K562 (cell line): ENCODE data around the gene FKBP2. TPM values are rescaled to one million over a fixed set of nuclear protein-coding genes. Genes with fewer than 3 reads are reported as not detected.

Experiments
- ATAC-seq: fragments of 200-7000 bp; cut with Tn5 transposase; 3 replicates; pipeline ENCODE4 v1.9.1; 2020; ENCODE audit warnings: moderate library complexity
- BruUV-seq: library from RNA; stranded (reverse); fragments of 400-500 nt; replicated peaks from 2 replicates; lab custom pipeline; 2021; lab: Mats Ljungman, UMichigan
- CTCF ChIA-PET: fragments of 300-600 bp; formaldehyde crosslinking; extraction: SDS; loops from one replicate; lab custom pipeline; 2021; ENCODE audit warnings: low intra/inter-chr PET ratio; lab: Yijun Ruan, JAX
- POLR2A ChIA-PET: fragments of 300-600, 350-650 bp; sonication (Branson Sonifier 250); formaldehyde crosslinking; extraction: SDS; loops from one replicate; lab custom pipeline; 2021; ENCODE audit warnings: antibody characterized with exemption, inconsistent platforms; lab: Yijun Ruan, JAX
- DNase-seq, 4 experiments: peaks; one replicate each; pipeline versions ENCODE4 v3.0.0 to v3.0.0-alpha.2; 2011 to 2018; ENCODE audit warnings: low spot score in 3 of 4, mixed read lengths in 3 of 4; ENCODE audit errors: extremely low read depth in 1 of 4
- FAIRE-seq: peaks from 2 replicates; lab custom pipeline; 2011; peaks lifted over from hg19 to GRCh38; lab: Jason Lieb, UNC
- H2AFZ ChIP-seq: 2 replicates; pipeline ENCODE4 v1.6.0; 2011; ENCODE audit warnings: low read depth, low read length, control low read depth, inconsistent platforms
- H3K27ac ChIP-seq: fragments of 200-600 bp; 3 replicates; pipeline ENCODE4 v1.8.0; 2011; ENCODE audit warnings: low read depth, mild to moderate bottlenecking, control low read depth, inconsistent platforms, low read length, moderate library complexity, mixed read lengths; ENCODE audit errors: extremely low read depth
- H3K27me3 ChIP-seq, 2 experiments: fragments of 300-600 bp in 1 of 2; 2 replicates in 1 of 2; 3 replicates in 1 of 2; pipeline versions ENCODE4 v1.6.0 to v1.8.0; 2011; ENCODE audit warnings: inconsistent platforms in 2 of 2, low read length in 2 of 2, mild to moderate bottlenecking in 1 of 2, mixed read lengths in 1 of 2, moderate library complexity in 1 of 2; ENCODE audit not compliant: control insufficient read depth in 2 of 2, insufficient read depth in 2 of 2
- H3K36me3 ChIP-seq: fragments of 300-600 bp; 3 replicates; pipeline ENCODE4 v1.8.0; 2011; ENCODE audit warnings: mild to moderate bottlenecking, low read length, inconsistent platforms; ENCODE audit not compliant: control insufficient read depth, insufficient read depth
- H3K4me1 ChIP-seq, 2 experiments: fragments of 200-600 bp in 1 of 2; replicated peaks in 1 of 2; 2 replicates in 1 of 2; 3 replicates in 1 of 2; pipeline versions ENCODE4 v1.5.1 to v1.8.0; 2011; ENCODE audit warnings: inconsistent platforms in 2 of 2, low read length in 2 of 2, mild to moderate bottlenecking in 1 of 2, mixed read lengths in 1 of 2, moderate library complexity in 1 of 2; ENCODE audit not compliant: control insufficient read depth in 2 of 2, insufficient read depth in 2 of 2
- H3K4me2 ChIP-seq: 2 replicates; pipeline ENCODE4 v1.6.1; 2011; ENCODE audit warnings: low read length, control low read depth, inconsistent platforms, mixed read lengths; ENCODE audit not compliant: insufficient read depth
- H3K4me3 ChIP-seq: fragments of 200-600 bp; sonication (generic), shearing (Covaris generic); 2 replicates; pipeline ENCODE4 v1.5.1; 2016; ENCODE audit warnings: control low read depth, inconsistent platforms
- H3K79me2 ChIP-seq: fragments of 200-600 bp; 3 replicates; pipeline ENCODE4 v1.8.0; 2011; ENCODE audit warnings: low read length, inconsistent platforms; ENCODE audit not compliant: control insufficient read depth, insufficient read depth
- H3K9ac ChIP-seq, 2 experiments: 2 replicates each; pipeline versions ENCODE4 v1.6.0 to v1.6.1; 2011; ENCODE audit warnings: low read depth in 2 of 2, low read length in 2 of 2, control low read depth in 1 of 2, inconsistent platforms in 1 of 2, mild to moderate bottlenecking in 1 of 2, mixed read lengths in 1 of 2; ENCODE audit not compliant: insufficient read depth in 1 of 2
- H3K9me1 ChIP-seq: one replicate; pipeline ENCODE4 v1.6.0; 2011; ENCODE audit warnings: inconsistent platforms, mild to moderate bottlenecking, low read length, moderate library complexity; ENCODE audit not compliant: control insufficient read depth, insufficient read depth
- H3K9me3 ChIP-seq: replicated peaks from 2 replicates; pipeline ENCODE4 v1.5.1; 2011; ENCODE audit warnings: low read depth, low read length, inconsistent platforms; ENCODE audit not compliant: control insufficient read depth, insufficient read depth
- H4K20me1 ChIP-seq: replicated peaks from 2 replicates; pipeline ENCODE4 v1.6.1; 2011; ENCODE audit warnings: low read length, inconsistent platforms, mixed read lengths; ENCODE audit not compliant: control insufficient read depth, insufficient read depth
- ASH1L ChIP-seq: fragments of 450-650 bp; IDR thresholded peaks from 2 replicates; pipeline ENCODE4 v1.6.1; 2018; ENCODE audit warnings: borderline replicate concordance, mild to moderate bottlenecking, low read depth; ENCODE audit not compliant: partially characterized antibody
- ETS2 ChIP-seq: IDR thresholded peaks from 2 replicates; pipeline ENCODE4 v1.6.1; 2016; ENCODE audit warnings: borderline replicate concordance, missing genetic modification characterization, mild to moderate bottlenecking, moderate library complexity, missing compliant biosample characterization; ENCODE audit not compliant: poor library complexity, severe bottlenecking
- HDAC1 ChIP-seq, 2 experiments: fragments of 450-650 bp; IDR thresholded peaks; 2 replicates each; pipeline ENCODE4 v1.6.1; 2016 to 2017; ENCODE audit warnings: inconsistent platforms in 1 of 2, mild to moderate bottlenecking in 1 of 2, moderate library complexity in 1 of 2
- HINFP ChIP-seq: fragments of 450-650 bp; conservative IDR thresholded peaks from 2 replicates; pipeline ENCODE4 v1.6.1; 2016; ENCODE audit warnings: missing genetic modification characterization, low read depth, mild to moderate bottlenecking, control low read depth, missing compliant biosample characterization
- PTRF ChIP-seq: fragments of 450-650 bp; IDR thresholded peaks from 2 replicates; pipeline ENCODE4 v1.6.1; 2016; ENCODE audit warnings: mild to moderate bottlenecking, missing genetic modification characterization, missing compliant biosample characterization
- RBFOX2 ChIP-seq: fragments of 200-400 bp; formaldehyde crosslinking; IDR thresholded peaks from 2 replicates; pipeline ENCODE4 v1.6.1; 2017; ENCODE audit warnings: low read depth, mild to moderate bottlenecking, low read length, moderate library complexity
- WGBS: fragments of 100-300 bp; shearing (Covaris generic); methylation state at CpG from one replicate; pipeline ENCODE4 v1.1.6; 2016; ENCODE audit warnings: low coverage, mixed read lengths; ENCODE audit not compliant: insufficient coverage; ENCODE audit errors: missing lambda C conversion rate; 5-methylcytosine and 5-hydroxymethylcytosine counted together
- in situ Hi-C: fragments of 300-500 bp; cut with MboI; formaldehyde crosslinking; loops from 4 replicates; pipeline ENCODE4 v1.15.0; 2018; ENCODE audit warnings: inconsistent platforms, mixed read lengths
- intact Hi-C: fragments of 100-400 bp; cut with micrococcal nuclease; formaldehyde crosslinking; loops from 2 replicates; pipeline ENCODE4 v1.14.2; 2022
- polyA plus RNA-seq, 8 experiments: library from polyadenylated mRNA; depleted of rRNA in 4 of 8; stranded (reverse) in 5 of 8; unstranded in 3 of 8; fragments of >200 nt; fragmentation: Nextera tagmentation in 2 of 8; fragmentation: Illumina TruSeq in 1 of 8; extraction: Ambion mirVana in 2 of 8; extraction: Trizol in 1 of 8; gene quantifications; 2 replicates each; pipeline versions ENCODE4 v1.2.1 to v1.2.3, GENCODE V29; 2011 to 2014; ENCODE audit warnings: inconsistent platforms in 1 of 8, missing spikeins in 1 of 8
- total RNA-seq, 7 experiments: library from RNA; depleted of rRNA in 6 of 7; stranded (reverse); fragments of >200 nt in 6 of 7; fragmentation: Illumina TruSeq in 2 of 7; extraction: Trizol in 2 of 7; gene quantifications; 2 replicates each; pipeline versions ENCODE4 v1.2.1 to v1.2.3, GENCODE V29; 2011 to 2021; ENCODE audit warnings: low replicate concordance in 1 of 7

FKBP2 gene
- total and polyA plus RNA-seq, 9 of the 15 experiments (the other 6 are each of a cell fraction or from before 2014, with no cell fraction given): 3.5 to 151 (median 58.1) TPM

- TF ChIP-seq ASH1L (no peak), ETS2 (no peak), HDAC1 (IDR thresholded peaks at IDR 0.05) (peak in 1 of 2 experiments; percentile 26; a peak in 1 of 4 replicates)
Measured at GRCh38 chr11:64235437-64236161, 5.3 kb upstream of the FKBP2 start (continued).

- ATAC-seq (no peak), FAIRE-seq (no peak), DNase-seq (no peak)
- Histone ChIP-seq H3K4me1 (peaks cover 23 to 61% of the 10 kb centered on the region in 2 experiments), H3K36me3 (peaks cover 44% of the 10 kb centered on the region; the same call in 2 of the 3 replicates), H3K9me3 (no peaks in the 10 kb centered on the region), H4K20me1 (0 out of 2 replicates have a peak, but pooled peaks cover 3% of the 10 kb centered on the region), H3K9me1 (no peaks in the 10 kb centered on the region), H3K9ac (no peak overlapping the region), H3K27me3 (no peaks in the 10 kb centered on the region), H3K79me2 (peaks cover 43% of the 10 kb centered on the region), H3K4me3 (no peak overlapping the region), H2AFZ (no peak overlapping the region), H3K4me2 (no peak overlapping the region), H3K27ac (0 out of 3 replicates have a peak overlapping the region, but pooled peaks have one; percentile 12)
- CTCF ChIA-PET: no interaction called here
- POLR2A ChIA-PET: interaction anchor here (1.0 to 1.6 kb wide), 3 partner anchors 13 to 31 kb away, joined by 3 to 9 read pairs (median 3); no protein-coding TSS in a partner anchor
- in situ Hi-C loops: no loop called here
- no TSS peak for BruUV-seq
- TF ChIP-seq HINFP (tag): no peak
- TF ChIP-seq PTRF: no peak
- peak; percentile 44; the same call in 1 of the 2 replicates for TF ChIP-seq RBFOX2
- WGBS: 82% methylated on average over 10 of the region's 12 CpGs
- intact Hi-C loops: no loop called here
Measured at GRCh38 chr11:64237484-64237951, 3.4 kb upstream of the FKBP2 start.
